Tibial artery (tissue), 4 donors: ENCODE results near the gene ZNF511.

Experiments
- DNase-seq, 2 donors: peaks; one replicate each; pipeline ENCODE4 v3.0.0-alpha.2; 2019
- H3K27ac ChIP-seq, 2 donors: fragments of 200-600 bp; sonication (generic) in 1 of 2; 1 replicate in 1 of 2; 2 replicates in 1 of 2; pipeline ENCODE4 v1.5.1; 2018 to 2019; ENCODE audit warnings: mild to moderate bottlenecking in 1 of 2
- H3K27me3 ChIP-seq, 2 donors: fragments of 200-600 bp; sonication (generic) in 1 of 2; one replicate each; pipeline versions ENCODE4 v1.5.1 to v1.6.0; 2016 to 2019
- H3K36me3 ChIP-seq, 3 donors: fragments of 200-600 bp; sonication (generic) in 2 of 3; one replicate each; pipeline ENCODE4 v1.5.1; 2016 to 2019; ENCODE audit warnings: mild to moderate bottlenecking in 2 of 3
- H3K4me1 ChIP-seq, 4 donors: fragments of 200-600 bp; sonication (generic) in 2 of 4; 1 replicate in 3 of 4; 2 replicates in 1 of 4; pipeline ENCODE4 v1.5.1; 2016 to 2019
- H3K4me3 ChIP-seq, 2 donors: fragments of 200-600 bp; sonication (generic) in 1 of 2; 1 replicate in 1 of 2; 2 replicates in 1 of 2; pipeline ENCODE4 v1.5.1; 2018 to 2019; ENCODE audit warnings: mild to moderate bottlenecking in 2 of 2
- H3K9me3 ChIP-seq, 3 donors: fragments of 200-600 bp; sonication (generic) in 1 of 3; one replicate each; pipeline ENCODE4 v1.5.1; 2016 to 2019
- CTCF ChIP-seq, 2 experiments: fragments of 200-600 bp in 1 of 2; fragments of 450-650 bp in 1 of 2; IDR thresholded peaks; one replicate each; pipeline ENCODE4 v1.5.1; 2017 to 2019; ENCODE audit warnings: antibody characterized with exemption in 2 of 2, mild to moderate bottlenecking in 1 of 2, moderate library complexity in 1 of 2
- intact Hi-C: fragments of 100-400 bp; cut with DNase I; formaldehyde crosslinking; loops from one replicate; pipeline ENCODE4 v1.15.0; 2023; ENCODE audit warnings: low total_unique reads

Gene ZNF511

GRCh38 chr10:133308421-133309099 lies at the start of gene ZNF511, which contains the start of gene TUBGCP2:
Gene ZNF511 (plus strand): TSS chr10:133308914. CDS start chr10:133308944, 30 bp downstream.
Gene TUBGCP2 (minus strand): TSS chr10:133308872. CDS start chr10:133302941, 5,931 bp downstream.
- Histone ChIP-seq H3K4me1 (peaks cover 5 to 41% (median 26%) of the 10 kb centered on the region in 4 donors), H3K9me3 (no peaks in the 10 kb centered on the region), H3K27ac (peak within 1 kb of the TSS; percentile 90 to 93), H3K4me3 (peak within 1 kb of the TSS; percentile 86 to 93), H3K36me3 (peaks cover 9 to 40% (median 14%) of the 10 kb centered on the region in 3 donors), H3K27me3 (no peaks in the 10 kb centered on the region)
- TF ChIP-seq CTCF (IDR thresholded peaks at IDR 0.05): no peak
- peak; percentile 79 to 92 for DNase-seq
- intact Hi-C loops: loop anchor here (5.0 kb wide), 1 partner anchor 74 kb away; no protein-coding TSS in a partner anchor

- no peak for DNase-seq
- peaks cover 0 to 14% of the 10 kb centered on the region in 2 donors for H3K27me3 ChIP-seq
- H3K4me1 ChIP-seq: peaks cover 0 to 52% (median 42%) of the 10 kb centered on the region in 4 donors
- no peaks in the 10 kb centered on the region for H3K9me3 ChIP-seq
- no peaks in the 10 kb centered on the region for H3K36me3 ChIP-seq
- intact Hi-C loops: no loop called here
- TF ChIP-seq CTCF (IDR thresholded peaks at IDR 0.05): no peak
- no peak overlapping the region for H3K4me3 ChIP-seq
- peak overlapping the region; percentile 51 to 52 for H3K27ac ChIP-seq
Measured at GRCh38 chr10:133259602-133259989, 49.1 kb upstream of the ZNF511 start.

- no peaks in the 10 kb centered on the region for H3K27me3 ChIP-seq
- intact Hi-C loops: loop anchor here (5.0 kb wide), 1 partner anchor 116 kb away; the partner anchor contains the start of gene PAOX
- peaks cover 0 to 52% (median 42%) of the 10 kb centered on the region in 4 donors for H3K4me1 ChIP-seq
- H3K27ac ChIP-seq: peak overlapping the region; percentile 86 to 95
- peak; percentile 48 to 82 for DNase-seq
- H3K9me3 ChIP-seq: no peaks in the 10 kb centered on the region
- no peak for TF ChIP-seq CTCF (IDR thresholded peaks at IDR 0.05)
- peak overlapping the region; percentile 84 to 100 for H3K4me3 ChIP-seq
- H3K36me3 ChIP-seq: no peaks in the 10 kb centered on the region
Measured at GRCh38 chr10:133260895-133261725, 47.6 kb upstream of the ZNF511 start.

GRCh38 chr10:133261726-133262325 lies 46.9 kb upstream of the ZNF511 start:
- Histone ChIP-seq H3K27me3 (no peaks in the 10 kb centered on the region), H3K4me1 (peaks cover 0 to 52% (median 42%) of the 10 kb centered on the region in 4 donors), H3K4me3 (peak overlapping the region; percentile 84 to 100), H3K36me3 (no peaks in the 10 kb centered on the region), H3K27ac (peak overlapping the region; percentile 86 to 95), H3K9me3 (no peaks in the 10 kb centered on the region)
- intact Hi-C loops: loop anchor here (2.0 to 5.0 kb wide), 2 partner anchors 45 to 115 kb away; partner anchors contain the start of gene PAOX
- peak; percentile 87 to 89 for DNase-seq
- no peak for TF ChIP-seq CTCF (IDR thresholded peaks at IDR 0.05)

- DNase-seq: no peak
- Histone ChIP-seq H3K27me3 (no peaks in the 10 kb centered on the region), H3K9me3 (no peaks in the 10 kb centered on the region), H3K4me3 (no peak overlapping the region), H3K4me1 (peaks cover 0 to 44% (median 36%) of the 10 kb centered on the region in 4 donors), H3K36me3 (no peaks in the 10 kb centered on the region), H3K27ac (peak overlapping the region in 1 of 2 donors; percentile 63)
- TF ChIP-seq CTCF (IDR thresholded peaks at IDR 0.05): no peak
- intact Hi-C loops: loop anchor here (2.0 to 5.0 kb wide), 2 partner anchors 44 to 115 kb away; partner anchors contain the start of gene PAOX
Measured at GRCh38 chr10:133262696-133263095, 46.0 kb upstream of the ZNF511 start.
